Measurements from ENCODE around the gene CGAS.
"Not testable (repeated sequence)": the region's sequence is repeated elsewhere in the genome, so short reads cannot be mapped to it uniquely, and the experiment has no call there.

Gene CGAS

GRCh38 chr6:73452107-73452461 lies at the start of gene CGAS:
Gene CGAS, minus strand, starts transcription at chr6:73452297. Its CDS starts 116 bp downstream, at chr6:73452181.
- peak; percentile 81 for DNase-seq

DNA sequence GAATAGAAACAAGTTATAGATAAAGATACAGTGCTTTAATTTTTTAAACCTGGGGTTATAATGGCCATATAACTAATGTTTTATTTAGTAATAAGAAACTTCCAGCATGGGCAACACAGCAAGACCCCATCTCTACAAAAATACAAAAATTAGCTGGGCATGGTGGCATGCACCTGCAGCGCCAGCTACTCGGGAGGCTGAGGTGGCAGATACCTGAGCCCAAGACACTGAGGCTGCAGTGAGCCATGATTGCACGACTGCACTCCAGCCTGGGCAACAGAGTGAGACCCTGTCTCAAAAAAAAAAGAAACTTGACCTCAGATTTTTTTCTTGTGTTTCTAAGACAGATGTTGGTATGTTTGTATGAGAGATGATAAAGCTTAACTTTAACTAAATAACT lies 45.8 kb upstream of the CGAS start:
- no peak for DNase-seq

GRCh38 chr6:73491377-73491776 lies 39.3 kb upstream of the CGAS start:
- DNase-seq, result no peak

- DNase-seq, result no peak
Measured at GRCh38 chr6:73487473-73487872, 35.4 kb upstream of the CGAS start.

DNA sequence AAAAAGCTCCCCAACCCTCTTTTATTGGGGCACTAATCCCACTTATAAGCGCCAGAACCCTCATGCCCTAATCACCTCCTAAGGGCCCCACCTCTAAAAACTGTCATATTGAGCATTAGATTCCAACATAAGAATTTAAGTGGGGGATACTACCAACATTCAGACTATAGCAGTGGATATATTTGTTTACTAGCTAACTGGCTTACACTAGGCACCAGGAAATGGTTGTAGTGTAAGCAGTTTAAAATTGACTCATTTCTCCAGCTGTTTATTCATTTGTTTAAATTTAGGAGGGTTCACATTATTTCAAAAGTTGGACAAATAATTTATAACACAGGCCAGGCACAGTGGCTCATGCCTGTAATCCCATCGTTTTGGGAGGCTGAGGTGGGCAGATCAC lies 32.3 kb upstream of the CGAS start:
- DNase-seq, result no peak

- no peak for DNase-seq
Measured at GRCh38 chr6:73481969-73482368, 29.9 kb upstream of the CGAS start.

GRCh38 chr6:73477407-73477806 lies 25.3 kb upstream of the CGAS start:
- DNase-seq, result no peak

DNA sequence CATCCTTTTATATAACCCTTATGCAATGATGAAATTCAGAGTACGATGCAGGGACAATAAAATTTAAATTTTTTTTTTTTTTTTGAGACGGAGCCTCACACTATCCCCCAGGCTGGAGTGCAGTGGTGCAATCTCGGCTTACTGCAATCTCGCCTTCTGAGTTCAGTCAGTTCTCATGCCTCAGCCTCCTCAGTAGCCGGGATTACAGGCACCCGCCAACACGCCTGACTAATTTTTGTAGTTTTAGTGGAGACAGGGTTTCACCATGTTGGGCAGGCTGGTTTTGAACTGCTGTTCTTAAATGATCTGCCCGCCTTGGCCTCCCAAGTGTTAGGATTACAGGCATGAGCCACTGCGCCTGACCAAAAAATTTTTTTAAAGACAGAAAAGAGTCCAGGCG lies 24.6 kb upstream of the CGAS start:
- no peak for DNase-seq

- DNase-seq, result no peak
Measured at GRCh38 chr6:73471686-73472290, 19.7 kb upstream of the CGAS start.

DNA sequence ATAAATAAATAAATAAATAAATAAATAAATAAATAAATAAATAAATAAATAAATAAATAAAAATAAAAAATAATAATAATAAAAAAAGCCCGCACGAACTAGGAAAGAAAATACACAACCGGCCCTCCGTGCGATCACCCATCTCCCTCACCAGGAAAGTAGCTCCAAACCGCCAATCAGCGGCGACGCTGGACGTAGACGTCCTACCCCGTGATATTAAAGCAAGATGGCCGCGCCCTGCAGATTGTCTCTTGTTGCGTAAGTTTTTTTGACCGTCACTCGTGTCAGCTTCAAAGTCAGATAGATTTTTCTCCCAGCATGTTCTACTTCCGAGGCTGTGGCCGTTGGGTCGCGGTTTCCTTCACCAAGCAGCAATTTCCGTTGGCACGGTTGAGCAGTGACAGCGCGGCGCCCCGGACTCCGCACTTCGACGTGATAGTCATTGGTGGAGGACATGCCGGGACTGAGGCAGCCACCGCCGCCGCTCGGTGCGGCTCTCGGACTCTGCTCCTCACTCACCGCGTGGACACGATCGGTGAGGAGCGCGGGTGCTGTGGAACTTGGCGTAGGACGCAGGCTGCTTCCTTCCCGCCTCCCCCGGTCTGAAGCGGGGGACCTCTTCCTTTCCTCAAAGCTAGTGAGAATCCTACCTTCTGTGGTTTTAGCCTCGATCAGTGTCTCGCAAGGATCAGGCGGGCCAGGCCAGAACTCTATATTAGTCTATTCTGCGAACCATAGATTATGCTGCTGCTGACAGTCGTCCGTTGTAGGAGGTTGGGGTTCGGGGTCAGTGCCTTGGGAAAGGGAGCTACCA lies 9.6 kb upstream of the CGAS start, which contains the start of gene MTO1:
TSS of gene MTO1 (plus strand) at position 201 of the 814 bp plus-strand sequence. CDS start at position 319, 118 bp downstream.
- peak; percentile 89 for DNase-seq

DNA sequence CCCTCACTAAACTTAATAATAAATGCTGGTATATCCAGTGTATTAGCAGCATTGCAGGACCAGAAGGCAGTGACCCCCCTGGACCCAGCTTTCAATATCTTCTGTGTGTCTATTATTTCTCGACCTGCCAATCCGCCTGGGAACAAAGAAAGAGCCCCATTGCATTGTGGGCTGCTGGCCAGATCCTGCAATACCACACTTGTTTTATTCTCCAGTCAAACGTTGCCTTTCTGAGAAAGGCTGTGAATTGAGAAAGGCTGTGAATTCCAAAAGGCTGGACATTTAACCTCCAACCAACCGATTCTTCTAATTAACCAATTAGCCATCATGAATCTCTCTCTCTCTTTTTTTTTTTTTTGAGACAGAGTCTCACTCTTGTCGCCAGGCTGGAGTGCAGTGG lies 8.0 kb upstream of the CGAS start:
- DNase-seq, result no peak

DNA sequence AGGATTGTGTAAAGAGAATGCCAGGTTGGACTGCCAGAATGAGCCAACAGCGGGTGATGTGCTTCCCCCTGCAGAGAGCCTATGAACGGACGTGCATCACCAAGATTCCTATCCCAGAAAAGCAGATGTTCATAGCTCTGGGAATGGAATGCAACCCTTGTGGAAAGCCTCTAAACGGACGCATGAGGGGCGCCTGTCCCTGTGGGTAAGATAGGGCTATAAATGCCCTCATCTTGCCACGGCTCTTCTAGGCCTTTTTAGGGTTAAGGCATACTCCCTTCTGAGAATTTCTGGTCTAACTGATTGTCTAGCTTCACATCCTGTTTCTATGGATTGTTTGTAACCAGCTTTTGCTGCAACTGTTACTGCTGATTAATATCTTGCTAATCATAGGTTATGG lies 7.4 kb upstream of the CGAS start:
- not testable (repeated sequence) for DNase-seq

DNA sequence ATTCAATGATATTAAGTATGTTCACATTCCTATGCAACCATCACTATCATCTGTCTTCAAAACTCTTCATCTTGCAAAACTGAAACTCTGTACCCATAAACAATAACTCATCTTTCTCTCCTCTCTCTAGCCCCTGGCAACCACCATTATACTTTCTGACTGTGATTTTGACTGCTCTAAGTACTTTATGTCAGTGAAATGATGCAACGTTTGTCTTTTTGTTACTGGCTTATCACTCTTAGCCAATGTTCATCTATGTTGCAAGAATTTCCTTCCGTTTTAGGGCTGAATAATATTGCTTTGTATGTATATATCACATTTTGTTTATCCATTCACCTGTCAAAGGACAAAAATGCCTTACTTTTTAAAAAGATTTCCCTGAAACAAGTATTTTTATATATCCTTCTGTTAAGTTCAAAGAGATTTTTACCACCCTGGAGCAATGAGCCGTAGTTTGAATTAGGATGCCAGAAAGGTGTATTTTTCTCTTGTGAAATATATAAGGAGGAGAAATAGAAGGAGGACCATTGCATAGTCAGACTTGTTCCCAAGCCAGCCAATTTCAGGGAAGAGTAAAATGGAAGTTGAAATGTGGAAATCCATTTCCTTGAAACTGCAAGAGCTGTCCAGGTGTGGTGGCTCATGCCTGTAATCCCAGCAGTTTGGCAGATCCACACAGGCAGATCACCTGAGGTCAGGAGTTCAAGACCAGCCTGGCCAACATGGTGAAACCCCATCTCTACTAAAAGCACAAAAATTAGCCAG lies 4.0 kb upstream of the CGAS start:
- no peak for DNase-seq

DNA sequence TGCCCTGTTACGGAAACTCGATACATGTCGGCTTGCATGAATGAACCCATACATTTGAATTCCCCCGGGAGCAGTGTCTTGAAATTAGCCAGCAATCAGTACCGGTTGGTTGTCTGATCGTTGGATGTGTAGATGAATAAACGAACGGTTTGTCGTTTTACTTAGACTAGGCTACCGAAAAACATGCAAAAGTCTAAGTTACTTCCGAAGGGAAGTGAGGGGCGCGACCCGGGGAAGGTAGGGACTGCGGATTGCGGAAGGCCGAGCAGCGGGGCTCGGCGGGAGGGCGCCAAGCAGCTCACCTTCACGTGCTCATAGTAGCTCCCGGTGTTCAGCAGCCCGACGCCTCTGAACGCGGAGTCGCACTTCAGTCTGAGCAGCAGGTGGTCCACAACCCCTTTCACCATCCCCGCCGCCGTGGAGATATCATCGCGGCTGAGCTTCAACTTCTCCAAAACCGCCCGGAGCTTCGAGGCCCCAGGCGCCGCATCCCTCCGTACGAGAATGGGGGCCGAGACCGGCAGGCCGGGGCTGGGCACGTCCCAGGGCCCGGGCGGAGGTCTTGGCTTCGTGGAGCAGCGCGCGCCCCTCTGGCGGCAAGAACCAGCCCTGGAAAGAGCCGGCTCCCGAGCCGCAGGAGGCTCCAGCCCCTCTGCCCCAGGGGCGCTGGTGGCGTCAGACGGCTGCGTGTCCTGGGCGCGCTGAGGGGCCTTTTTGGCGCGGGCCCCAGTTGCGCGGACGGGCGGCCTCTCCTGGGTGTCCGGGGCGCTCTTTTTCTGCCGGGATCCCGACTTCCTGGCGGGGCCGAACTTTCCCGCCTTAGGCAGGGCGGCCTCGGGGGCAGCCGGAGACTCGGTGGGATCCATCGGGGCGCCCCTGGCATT lies 632 bp downstream of the CGAS start:
- DNase-seq, result no peak

- DNase-seq, result no peak
Measured at GRCh38 chr6:73443555-73443954, 8.5 kb downstream of the CGAS start.

DNA sequence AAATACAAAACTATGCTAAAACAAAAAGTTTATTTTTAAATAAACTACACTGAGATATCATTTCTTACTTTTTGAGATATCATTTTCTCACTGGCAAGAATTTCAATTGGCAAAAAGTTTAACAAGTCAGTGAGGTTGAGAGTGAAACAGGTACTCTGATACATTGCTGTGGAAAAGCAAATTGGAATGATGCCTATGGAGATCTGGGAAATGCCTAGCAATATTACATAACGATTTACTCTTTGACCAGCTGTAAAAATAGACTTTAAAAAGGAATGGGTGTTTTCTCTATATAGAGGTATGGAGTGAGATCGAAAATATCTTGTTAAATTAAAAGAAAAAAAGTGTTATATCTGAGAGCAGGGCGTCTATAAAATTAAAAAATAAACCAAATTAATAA lies 16.9 kb downstream of the CGAS start:
- no peak for DNase-seq

GRCh38 chr6:73421534-73421933 lies 30.6 kb downstream of the CGAS start:
- DNase-seq, result no peak

GRCh38 chr6:73418081-73418741 lies 33.9 kb downstream of the CGAS start:
- DNase-seq, result no peak

DNA sequence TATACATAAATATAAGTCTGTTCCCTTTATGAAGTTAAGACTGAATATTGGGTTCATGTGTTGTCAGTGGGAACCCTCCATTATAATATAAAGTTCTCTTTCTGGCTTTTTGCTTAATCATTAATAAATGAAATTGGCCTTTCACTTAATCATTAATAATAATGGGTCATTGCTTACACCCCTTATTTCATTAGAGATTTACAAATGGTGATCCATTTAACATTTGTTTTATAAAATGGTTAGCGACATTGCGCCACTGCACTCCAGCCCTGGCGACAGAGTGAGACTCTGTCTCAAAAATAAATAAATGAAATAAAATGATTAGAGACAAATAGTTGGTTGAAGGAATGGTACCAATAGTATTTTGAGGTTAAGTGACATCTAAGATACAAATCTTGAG lies 39.0 kb downstream of the CGAS start:
- DNase-seq, result no peak

- no peak for DNase-seq
Measured at GRCh38 chr6:73409395-73409794, 42.7 kb downstream of the CGAS start.

DNA sequence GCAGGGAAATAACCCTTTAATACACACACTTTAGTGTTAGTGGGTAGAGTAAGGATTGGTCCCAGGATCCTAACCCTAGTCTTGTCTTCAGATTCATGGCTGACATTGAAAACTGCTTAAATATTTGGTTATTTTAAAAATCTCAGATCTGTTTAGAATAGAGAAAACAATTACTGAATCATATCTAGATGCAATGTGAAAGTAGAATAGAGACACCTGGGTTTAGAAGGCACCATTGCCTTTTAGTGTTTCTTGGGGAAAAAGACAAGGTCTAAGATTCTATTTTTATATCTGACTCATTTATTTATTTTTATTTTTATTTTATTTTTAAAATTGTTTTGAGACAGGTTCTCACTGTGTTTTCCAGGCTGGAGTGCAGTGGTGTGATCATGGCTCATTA lies 51.4 kb downstream of the CGAS start:
- no peak for DNase-seq

- no peak for DNase-seq
Measured at GRCh38 chr6:73395875-73396274, 56.2 kb downstream of the CGAS start.

Data from CD4-positive, alpha-beta T cell treated with Interleukin-4 for 4 hours (primary cell).